Left renal pelvis (tissue), 4 donors: ENCODE results near the gene LINC01488. TPM values are rescaled to one million over a fixed set of nuclear protein-coding genes. Genes with fewer than 3 reads are reported as not detected.

Experiments used
- DNase-seq, 4 donors: peaks; one replicate each; pipeline ENCODE4 v3.0.0-alpha.2; 2013; ENCODE audit warnings: low read depth in 4 of 4, low spot score in 3 of 4
- polyA plus RNA-seq, 4 donors: library from polyadenylated mRNA; unstranded; fragments of 120-200 nt; gene quantifications; one replicate each; pipeline ENCODE4 v1.2.1, GENCODE V29; 2013; ENCODE audit not compliant: insufficient read length in 4 of 4

LINC01488 gene
- polyA plus RNA-seq, 4 donors: 0.04 to 0.05 TPM; not detected in 2

- no peak for DNase-seq
Measured at GRCh38 chr11:69520186-69520916, 38.9 kb downstream of the LINC01488 start.

- DNase-seq: no peak
Measured at GRCh38 chr11:69521457-69521856, 40.0 kb downstream of the LINC01488 start.

- no peak for DNase-seq
Measured at GRCh38 chr11:69523453-69523852, 42.0 kb downstream of the LINC01488 start.

- peak in 1 of 4 donors; percentile 9 for DNase-seq
Measured at GRCh38 chr11:69524291-69524882, 42.9 kb downstream of the LINC01488 start.

GRCh38 chr11:69524991-69525411 lies 43.5 kb downstream of the LINC01488 start:
- DNase-seq: no peak

GRCh38 chr11:69525516-69526452 lies 44.3 kb downstream of the LINC01488 start:
- no peak for DNase-seq

- DNase-seq: no peak
Measured at GRCh38 chr11:69526453-69526810, 45.0 kb downstream of the LINC01488 start.

- DNase-seq: no peak
Measured at GRCh38 chr11:69529001-69529400, 47.5 kb downstream of the LINC01488 start.

- DNase-seq: no peak
Measured at GRCh38 chr11:69530278-69531070, 49.0 kb downstream of the LINC01488 start.

- DNase-seq: no peak
Measured at GRCh38 chr11:69531071-69531716, 49.7 kb downstream of the LINC01488 start.

GRCh38 chr11:69531717-69532088 lies 50.2 kb downstream of the LINC01488 start:
- DNase-seq: no peak

GRCh38 chr11:69533296-69534165 lies 52.1 kb downstream of the LINC01488 start:
- DNase-seq: no peak

GRCh38 chr11:69534166-69534530 lies 52.7 kb downstream of the LINC01488 start:
- no peak for DNase-seq

- DNase-seq: no peak
Measured at GRCh38 chr11:69535908-69536307, 54.4 kb downstream of the LINC01488 start.

GRCh38 chr11:69536406-69536805 lies 54.9 kb downstream of the LINC01488 start:
- DNase-seq: no peak

GRCh38 chr11:69537126-69537525 lies 55.7 kb downstream of the LINC01488 start:
- DNase-seq: no peak

GRCh38 chr11:69537855-69538640 lies 56.6 kb downstream of the LINC01488 start:
- no peak for DNase-seq

- DNase-seq: no peak
Measured at GRCh38 chr11:69538854-69539253, 57.4 kb downstream of the LINC01488 start.
